T-helper 22 cell (primary cell): ENCODE data around the gene RAB6B.
A peak's percentile ranks its signal among the peaks of the same experiment; 100 is the strongest.
"Not testable (repeated sequence)": the region's sequence is repeated elsewhere in the genome, so short reads cannot be mapped to it uniquely, and the experiment has no call there.

ENCODE experiments used
- DNase-seq: peaks from one replicate; pipeline ENCODE4 v3.0.0-alpha.2; 2020; ENCODE audit warnings: low read depth

The RAB6B gene

DNA sequence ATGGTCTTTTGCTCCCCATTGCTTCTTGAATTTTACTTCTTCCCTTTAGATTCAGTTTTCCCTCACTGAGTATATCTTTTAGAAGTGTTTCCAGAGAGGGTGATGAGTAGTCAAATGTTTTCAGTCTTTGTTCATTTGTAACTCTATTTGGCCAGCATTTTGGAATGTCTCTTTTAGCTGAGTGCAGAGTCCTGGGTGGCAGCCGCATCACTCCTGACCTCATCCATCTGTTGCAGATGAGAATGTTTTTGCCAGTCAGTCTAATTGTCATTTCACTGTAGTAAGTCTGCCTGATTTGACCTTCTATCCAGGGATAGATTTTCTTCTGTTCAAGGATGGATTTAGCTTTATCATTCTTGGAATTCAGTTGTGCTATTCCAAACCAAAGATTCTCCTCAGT is 82.8 kb downstream of the RAB6B start:
- no peak for DNase-seq

DNA sequence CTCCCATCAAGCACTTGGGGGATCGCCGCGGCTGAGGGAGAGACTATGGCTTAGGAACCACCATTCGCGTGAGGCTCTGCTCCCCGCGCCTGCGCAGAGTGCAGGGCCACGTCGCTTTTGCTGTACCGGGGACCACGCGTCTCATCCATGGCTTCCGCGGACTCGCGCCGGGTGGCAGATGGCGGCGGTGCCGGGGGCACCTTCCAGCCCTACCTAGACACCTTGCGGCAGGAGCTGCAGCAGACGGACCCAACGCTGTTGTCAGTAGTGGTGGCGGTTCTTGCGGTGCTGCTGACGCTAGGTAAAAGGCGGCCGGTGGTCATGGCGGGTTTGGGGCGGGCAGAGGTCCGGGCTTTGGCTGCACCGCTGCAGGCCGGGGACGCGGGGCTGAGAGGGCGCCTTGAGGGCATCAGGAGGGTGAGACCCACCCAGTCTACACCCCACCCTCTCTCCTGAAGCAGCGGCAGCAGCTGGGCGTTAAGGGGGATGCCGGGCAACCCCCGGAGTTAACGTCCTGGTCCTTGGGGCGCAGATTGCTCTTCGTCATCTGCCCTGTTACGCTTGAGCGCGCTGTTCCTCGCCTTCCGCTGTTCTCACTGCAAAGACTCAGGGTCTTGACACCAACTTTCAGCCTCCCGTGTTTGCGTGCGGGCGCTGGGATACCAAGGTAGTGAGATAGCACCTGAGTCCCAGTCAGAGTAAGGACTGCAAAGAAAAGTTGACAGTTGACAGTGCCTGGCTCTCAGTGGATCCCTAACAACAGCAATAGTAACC is 89.8 kb downstream of the RAB6B start, which contains the start of gene SRPRB:
Gene SRPRB, plus strand, starts transcription at position 114 of the 774 bp plus-strand sequence. Its CDS starts 34 bp downstream, at position 148.
- DNase-seq = peak; percentile 95

DNA sequence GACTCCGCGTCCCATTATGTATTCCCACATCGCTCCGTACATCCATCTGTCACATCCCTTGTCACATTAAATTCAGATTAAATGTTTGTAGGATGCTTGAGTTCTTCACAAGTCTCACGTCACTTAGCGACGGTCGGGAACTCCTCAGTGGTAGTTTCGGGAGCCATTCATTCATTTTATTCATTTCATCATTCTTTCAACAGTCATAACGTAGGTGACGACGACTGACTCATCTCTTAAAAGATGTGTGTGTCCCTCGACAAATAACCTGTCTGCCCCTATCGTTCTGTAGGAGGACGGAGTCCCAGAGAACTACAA is 90.3 kb downstream of the RAB6B start:
- DNase-seq = no peak

DNA sequence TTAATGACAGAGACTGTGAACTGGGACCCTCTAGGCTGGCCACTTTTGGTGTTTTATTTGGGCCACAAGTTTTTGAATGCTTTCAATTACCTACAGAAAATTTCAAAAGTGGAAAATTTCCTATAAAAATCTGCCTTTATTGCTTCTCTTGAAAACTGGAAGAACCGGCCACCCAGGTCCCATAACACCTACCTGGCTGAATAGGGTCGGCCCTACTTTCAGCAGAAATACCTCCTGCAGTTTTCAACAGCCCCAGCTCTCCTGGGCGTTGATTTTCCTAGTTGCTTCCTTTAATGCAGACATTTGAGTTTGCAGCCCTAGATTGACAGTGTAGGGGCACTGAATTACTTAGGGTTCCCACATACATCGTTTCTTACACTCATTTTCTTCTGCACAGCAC is 90.8 kb downstream of the RAB6B start:
- DNase-seq = no peak

DNA sequence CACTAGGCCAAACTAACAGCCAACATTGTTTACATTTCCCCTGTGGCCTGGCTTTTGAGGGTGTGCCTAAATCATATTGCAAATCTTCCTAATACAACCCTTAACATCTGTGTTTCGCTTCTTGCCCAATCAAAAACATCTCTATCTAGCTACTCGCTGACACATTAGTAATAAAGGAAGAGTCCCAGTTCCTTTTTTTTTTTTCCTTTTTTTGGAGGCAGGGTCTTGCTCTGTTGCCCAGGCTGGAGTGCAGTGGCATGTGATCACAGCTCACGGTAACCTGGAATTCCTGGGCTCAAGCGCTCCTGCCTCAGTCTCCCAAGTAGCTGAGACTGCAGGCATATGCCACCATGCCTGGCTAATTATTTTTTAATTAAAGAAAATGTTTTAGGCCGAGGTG is 92.2 kb downstream of the RAB6B start:
- no peak for DNase-seq

DNA sequence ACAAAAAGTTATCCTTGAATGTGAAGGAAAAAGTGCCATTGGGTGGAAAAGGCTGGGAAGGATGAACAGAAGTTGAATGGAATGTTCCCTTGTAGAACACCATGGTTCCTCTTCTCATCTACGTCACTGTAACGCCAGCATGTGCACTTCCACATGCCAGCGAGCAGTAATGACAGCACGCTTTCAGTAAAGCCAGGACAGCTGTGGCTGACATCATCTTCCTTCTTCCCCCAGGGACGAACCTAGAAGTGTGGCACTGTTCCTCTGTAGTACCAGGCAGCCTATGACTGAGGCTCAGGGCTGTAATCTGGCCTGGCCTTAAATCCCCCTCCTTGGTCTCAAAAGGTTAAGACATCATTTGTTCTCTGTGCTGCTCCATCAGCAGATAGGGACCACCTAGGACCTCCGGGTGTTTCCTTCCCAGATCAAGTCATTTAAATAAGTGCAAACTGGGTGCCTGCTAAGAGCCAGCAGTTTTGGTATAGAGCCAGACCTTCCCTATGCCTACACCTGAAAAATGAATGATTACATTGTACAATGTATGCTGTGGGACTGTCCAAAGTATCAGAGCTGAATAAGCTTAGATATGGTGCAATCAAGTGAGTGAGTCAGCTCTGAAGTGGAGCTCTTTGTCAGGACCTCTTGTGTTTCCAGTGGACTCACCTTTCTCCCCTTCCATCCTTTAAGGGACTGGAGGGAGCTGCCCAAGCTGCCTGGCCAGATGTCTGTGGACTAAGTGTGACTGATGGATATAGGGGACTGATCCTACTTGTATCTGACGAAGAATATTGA is 95.7 kb downstream of the RAB6B start:
- no peak for DNase-seq

DNA sequence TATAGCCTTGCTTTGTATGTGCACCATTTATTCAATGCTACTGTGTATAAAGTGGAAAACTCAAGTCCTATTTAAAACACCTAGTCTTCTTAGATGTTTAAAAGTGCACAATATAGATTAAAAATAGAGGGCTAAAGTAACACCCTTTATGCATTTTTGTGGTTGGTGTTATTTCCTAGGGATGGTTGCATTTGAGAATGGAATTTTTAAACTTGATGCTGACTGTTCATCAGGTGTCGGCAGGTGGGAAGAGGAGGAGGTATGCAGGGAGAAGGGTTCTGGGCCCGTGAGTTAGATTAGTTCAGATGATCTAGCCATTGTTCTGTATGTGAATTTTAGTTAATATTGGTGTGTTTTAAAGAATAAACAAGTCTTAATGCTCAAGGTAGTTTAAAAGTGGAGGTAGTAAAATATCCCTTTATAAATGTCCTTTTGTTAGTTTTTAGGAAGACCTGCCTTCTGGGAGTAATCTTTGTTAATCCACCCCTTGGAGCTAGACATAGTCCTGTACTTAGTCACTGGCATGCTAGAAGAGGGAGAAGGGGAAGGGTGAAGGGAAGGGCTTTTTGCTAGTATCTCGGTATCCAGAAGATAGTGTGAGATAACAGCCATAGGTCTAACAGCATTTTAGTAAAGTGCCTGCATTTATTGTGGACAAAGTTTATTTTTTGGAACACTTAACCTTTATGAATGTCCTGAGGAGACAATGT is 98.1 kb downstream of the RAB6B start:
- no peak for DNase-seq

DNA sequence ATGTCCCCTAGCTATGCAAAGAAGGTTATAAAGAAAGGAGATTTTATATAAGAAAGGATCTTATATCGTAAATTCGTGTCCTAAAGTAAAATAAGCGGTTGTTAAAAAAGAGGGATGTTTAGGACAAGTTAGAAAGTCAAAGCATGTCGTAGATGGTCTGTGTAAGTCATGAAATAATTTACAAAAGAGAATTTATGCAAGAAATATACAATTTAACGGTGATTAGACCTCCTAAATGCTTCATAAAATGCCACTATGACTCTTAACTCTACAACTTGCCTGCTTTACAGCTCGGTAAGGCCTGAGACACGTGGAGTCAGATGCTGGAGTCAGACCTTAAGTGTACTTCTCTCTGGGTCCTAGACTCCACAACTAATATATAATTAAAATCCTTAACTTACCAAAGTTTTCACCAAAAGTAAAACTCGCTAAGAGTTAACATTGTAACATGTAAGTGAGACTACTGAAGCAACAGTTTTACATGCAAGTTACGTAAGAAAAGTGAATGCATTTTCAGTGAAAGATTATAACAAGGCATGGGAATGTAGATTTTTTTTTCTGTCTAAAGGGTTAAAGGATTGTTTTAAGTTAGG is 103.4 kb downstream of the RAB6B start:
- DNase-seq = no peak

DNA sequence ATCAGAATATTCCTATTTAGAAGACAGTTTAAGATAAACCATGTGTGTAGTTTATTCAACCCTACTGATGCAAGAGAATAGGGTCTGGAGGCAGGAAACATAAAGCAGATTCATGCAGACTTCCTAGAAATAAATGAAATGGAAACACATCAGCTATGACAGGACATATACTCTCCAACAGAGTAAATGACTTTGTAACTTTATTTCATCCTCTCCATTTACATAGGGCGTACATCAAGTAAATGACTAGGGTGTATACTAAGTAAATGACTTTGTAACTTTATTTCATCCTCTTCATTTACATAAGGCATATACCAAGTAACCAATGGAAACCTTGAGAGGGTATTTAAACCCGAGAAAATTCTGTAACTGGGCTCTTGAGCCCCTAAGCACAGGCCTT is 107.7 kb downstream of the RAB6B start:
- DNase-seq = no peak

DNA sequence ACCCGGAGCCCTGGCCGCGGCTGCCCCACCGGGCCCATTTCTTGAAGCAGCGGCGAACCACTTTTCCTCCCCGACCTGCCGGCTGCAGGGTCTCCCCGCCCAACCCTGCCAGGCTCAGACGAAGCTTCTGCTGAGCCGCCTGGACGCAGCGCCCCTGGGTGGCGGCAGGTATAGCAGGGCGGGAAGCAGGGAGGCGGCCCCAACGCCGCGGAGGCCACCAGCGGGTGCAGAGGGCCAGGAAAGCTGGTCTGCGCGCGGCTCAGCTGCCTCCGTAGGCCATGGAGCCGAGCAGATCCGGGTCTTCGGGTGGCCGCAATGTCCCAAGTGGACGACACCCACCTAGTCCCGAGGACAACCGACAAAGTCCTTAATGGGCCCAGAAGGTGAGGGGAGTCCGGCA is 111.9 kb downstream of the RAB6B start:
- DNase-seq = no peak

DNA sequence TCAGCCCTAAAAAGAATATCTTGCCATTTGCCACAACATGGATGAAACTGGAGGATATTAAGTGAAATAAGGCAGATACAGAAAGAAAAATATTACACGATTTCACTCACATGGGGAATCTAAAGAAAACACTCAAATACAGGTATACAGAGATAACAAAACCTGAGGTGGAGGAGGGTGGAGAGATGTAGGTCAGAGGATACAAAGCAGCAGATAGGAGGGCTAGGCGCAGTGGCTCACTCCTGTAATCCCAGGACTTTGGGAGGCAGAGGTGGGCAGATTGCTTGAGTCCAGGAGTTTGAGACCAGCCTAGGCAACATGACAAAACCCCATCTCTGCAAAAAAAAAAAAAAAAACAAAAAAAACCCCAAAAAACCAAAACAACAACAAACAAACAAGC is 113.2 kb downstream of the RAB6B start:
- DNase-seq = no peak

DNA sequence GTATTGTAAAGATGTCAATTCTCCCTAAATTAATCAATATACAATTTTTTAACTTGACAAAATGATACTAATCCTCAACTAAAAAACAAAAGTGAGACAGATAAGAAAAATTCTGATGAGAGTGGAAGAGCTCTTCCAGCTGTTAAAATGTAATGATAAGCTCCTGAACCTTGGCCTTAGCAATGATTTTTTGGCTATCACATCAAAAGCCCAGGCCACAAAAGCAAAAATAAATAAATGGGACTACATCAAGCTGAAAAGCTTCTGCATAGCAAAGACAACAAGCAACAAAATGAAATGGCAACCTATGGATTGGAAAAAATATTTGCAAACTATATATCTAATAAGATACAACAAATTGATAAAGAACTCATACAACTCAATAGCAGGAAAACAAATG is 114.1 kb downstream of the RAB6B start:
- no peak for DNase-seq

DNA sequence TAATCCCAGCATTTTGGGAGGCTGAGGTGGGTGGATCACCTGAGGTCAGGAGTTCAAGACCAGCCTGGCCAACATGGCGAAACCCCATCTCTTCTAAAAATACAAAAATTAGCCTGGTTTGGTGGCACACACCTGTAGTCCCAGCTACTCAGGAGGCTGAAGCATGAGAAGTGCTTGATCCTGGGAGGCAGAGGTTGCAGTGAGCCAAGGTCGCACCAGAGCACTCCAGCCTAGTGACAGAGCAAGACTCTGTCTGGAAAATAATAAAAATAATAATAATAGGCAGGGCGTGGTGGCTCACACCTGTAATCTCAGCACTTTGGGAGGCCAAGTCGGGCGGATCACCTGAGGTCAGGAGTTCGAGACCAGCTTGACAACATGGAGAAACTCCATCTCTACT is 114.9 kb downstream of the RAB6B start:
- not testable (repeated sequence) for DNase-seq

DNA sequence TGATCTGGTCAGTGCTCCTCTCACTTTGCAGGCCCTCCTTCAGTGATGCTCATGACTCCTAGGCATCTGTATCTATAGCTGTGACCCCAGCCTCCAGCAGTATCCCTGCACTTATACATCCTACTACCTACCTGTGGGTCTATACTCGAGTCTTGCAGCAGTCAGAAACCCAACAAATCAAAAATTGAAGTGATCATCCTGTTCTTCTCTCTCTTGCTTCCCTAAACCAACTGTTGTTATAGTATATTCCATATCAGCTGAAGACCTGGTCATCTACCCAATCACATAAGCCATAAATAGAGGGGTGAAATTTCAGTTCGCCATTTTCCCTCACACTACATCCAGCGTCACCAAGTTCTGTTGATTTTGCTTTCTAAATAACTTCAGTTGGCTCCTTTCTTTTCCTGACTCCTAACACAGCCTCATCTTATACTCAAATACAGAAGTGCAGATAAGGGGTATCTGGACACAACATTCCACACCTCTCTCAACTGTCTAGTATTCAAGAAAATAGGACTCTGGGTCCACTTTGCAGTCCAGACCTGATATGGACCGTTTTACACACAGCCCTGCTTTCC is 116.0 kb downstream of the RAB6B start:
- no peak for DNase-seq

DNA sequence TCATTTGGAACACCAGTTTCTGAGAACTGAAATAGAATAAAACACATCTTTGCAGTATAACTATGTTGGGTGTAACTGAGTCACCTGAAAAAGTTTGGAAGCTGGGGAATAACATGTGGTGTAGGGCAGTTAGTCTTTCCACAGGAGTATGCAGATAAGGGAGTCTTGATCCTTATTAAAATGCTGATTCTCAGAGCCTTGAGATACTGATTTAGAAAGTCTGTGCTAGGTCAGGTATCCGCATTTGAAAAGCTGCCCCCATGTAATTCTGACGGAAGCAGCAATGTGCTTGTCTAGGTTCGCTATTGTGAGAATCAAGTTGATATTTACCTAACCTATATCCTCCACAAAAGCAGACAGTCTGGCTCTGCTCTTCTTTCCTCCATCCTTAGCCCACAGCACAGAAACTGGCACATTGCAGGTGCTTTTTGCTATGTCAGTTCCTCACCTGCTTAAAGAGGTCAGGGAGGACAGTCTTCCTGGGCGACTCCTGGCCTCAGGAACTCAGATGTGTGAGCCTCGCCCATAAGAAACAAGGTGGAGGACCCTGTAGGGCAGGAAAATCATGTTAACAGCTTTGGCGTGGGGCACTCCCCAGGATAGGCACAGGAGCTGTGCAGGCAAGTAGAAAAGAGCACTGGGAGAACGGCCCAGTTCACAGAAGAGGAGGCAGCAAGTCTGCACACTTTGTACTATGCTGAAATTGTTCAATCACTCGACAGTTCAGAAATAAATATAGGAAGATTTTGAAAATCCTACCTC is 117.7 kb downstream of the RAB6B start:
- no peak for DNase-seq

DNA sequence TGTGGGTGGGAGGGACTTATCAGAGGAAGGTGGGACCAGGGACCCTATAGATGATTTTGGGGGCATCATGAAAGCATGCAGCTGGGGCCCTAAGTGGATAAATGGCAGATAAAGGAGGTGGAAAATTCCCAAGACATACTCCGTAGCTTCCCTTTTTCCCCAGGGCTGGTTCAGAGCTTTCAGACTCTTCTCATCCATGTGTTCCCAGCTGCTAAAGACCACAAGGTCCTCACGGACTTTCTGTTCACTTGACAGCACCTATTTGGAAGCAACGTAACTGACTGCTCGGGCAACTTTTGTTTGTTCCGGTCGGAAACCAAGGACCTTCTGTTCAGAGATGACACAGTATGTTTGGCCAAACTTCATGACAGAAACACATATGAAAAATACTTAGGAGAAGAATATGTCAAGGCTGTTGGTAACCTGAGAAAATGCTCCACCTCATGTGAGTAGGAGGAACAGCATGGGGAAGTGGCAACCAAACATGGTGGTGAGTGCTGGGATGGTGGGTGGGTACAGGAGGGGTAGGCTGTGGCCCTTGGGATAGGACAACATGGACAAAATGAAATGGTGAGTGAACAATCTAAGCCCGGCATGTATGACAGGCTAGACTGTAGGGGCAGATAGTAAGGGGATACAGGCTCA is 118.8 kb downstream of the RAB6B start:
- DNase-seq = no peak

DNA sequence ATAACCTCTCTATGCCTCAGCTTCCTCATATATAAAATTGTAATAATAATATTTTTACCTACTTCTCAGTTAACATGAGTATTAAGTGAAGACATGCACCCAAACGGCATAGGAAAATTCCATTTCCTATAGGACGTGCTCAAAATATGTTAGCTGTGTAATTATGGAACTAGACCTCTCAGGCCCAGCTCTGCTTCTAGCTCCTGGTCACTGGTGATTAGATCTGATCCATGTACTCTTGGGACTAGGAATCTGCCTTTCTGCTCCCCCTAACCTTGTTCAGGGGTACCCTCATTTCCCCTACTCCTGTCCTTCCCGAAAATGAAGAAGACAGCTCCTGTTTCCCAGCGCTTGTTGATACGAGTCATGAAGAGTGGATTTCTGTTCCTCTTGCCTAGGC is 119.8 kb downstream of the RAB6B start:
- DNase-seq = no peak

DNA sequence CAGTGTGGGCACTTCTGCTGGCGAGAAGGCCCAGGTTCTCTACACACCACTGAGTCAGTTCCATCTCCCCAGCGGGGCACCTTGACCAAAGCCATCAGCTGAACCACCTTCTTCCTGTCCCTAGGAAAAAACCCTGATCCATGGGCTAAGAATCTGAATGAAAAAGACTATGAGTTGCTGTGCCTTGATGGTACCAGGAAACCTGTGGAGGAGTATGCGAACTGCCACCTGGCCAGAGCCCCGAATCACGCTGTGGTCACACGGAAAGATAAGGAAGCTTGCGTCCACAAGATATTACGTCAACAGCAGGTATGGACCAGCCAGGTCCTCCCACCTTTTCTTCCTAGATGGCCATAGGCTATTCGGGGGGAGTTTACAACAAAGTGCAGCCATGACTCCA is 120.4 kb downstream of the RAB6B start:
- no peak for DNase-seq
